H1 (cell line): Measurements from ENCODE around the gene VEZT. TPM values are rescaled to one million over a fixed set of nuclear protein-coding genes. Genes with fewer than 3 reads are reported as not detected.

Experiments
- CTCF ChIA-PET: fragments of 300-600 bp; sonication (Branson Sonifier 250); formaldehyde crosslinking; loops from one replicate; lab custom pipeline; 2021; ENCODE audit not compliant: partially characterized antibody; lab: Charles Lee
- POLR2A ChIA-PET: fragments of 300-600 bp; sonication (Branson Sonifier 250); formaldehyde crosslinking; loops from one replicate; lab custom pipeline; 2021; ENCODE audit warnings: inconsistent platforms; ENCODE audit not compliant: partially characterized antibody; lab: Charles Lee
- DNase-seq, 2 experiments: peaks; one replicate each; pipeline versions ENCODE4 v3.0.0 to v3.0.0-alpha.2; 2010 to 2022; ENCODE audit warnings: low spot score in 2 of 2, low read depth in 1 of 2, mixed read lengths in 1 of 2
- FAIRE-seq: peaks from 2 replicates; lab custom pipeline; 2011; peaks lifted over from hg19 to GRCh38; lab: Jason Lieb, UNC
- H2AFZ ChIP-seq: 2 replicates; pipeline ENCODE4 v1.8.1; 2012; ENCODE audit warnings: low read length, inconsistent platforms
- H2AK5ac ChIP-seq: 2 replicates; pipeline ENCODE4 v1.6.1; 2013; ENCODE audit warnings: low read depth, low read length
- H2BK120ac ChIP-seq: replicated peaks from 2 replicates; pipeline ENCODE3; 2013; ENCODE audit warnings: low read depth, low read length, inconsistent platforms
- H2BK12ac ChIP-seq: 2 replicates; pipeline ENCODE4 v1.6.1; 2013; ENCODE audit warnings: low read depth, low read length
- H2BK15ac ChIP-seq: 2 replicates; pipeline ENCODE4 v1.6.1; 2013; ENCODE audit warnings: low read length
- H2BK20ac ChIP-seq: 2 replicates; pipeline ENCODE4 v1.6.1; 2013; ENCODE audit warnings: low read length
- H2BK5ac ChIP-seq: 2 replicates; pipeline ENCODE4 v1.6.1; 2013; ENCODE audit warnings: low read depth, low read length
- H3K14ac ChIP-seq: 2 replicates; pipeline ENCODE4 v1.6.1; 2013; ENCODE audit warnings: inconsistent platforms; ENCODE audit not compliant: insufficient read length
- H3K18ac ChIP-seq: 2 replicates; pipeline ENCODE4 v1.6.1; 2013; ENCODE audit warnings: low read length; ENCODE audit errors: extremely low read depth
- H3K23ac ChIP-seq: 2 replicates; pipeline ENCODE4 v1.6.1; 2013; ENCODE audit warnings: inconsistent platforms; ENCODE audit not compliant: insufficient read length
- H3K23me2 ChIP-seq: 2 replicates; pipeline ENCODE4 v1.6.1; 2013; ENCODE audit warnings: low read depth, low read length
- H3K27ac ChIP-seq: 2 replicates; pipeline ENCODE4 v1.6.1; 2011; ENCODE audit warnings: low read depth, low read length, inconsistent platforms
- H3K27me3 ChIP-seq, 4 experiments: replicated peaks in 1 of 4; 1 replicate in 1 of 4; 2 replicates in 3 of 4; pipeline versions ENCODE4 v1.6.1 to v1.8.1; 2011 to 2013; ENCODE audit warnings: low read length in 3 of 4, mild to moderate bottlenecking in 3 of 4, inconsistent platforms in 2 of 4, mixed read lengths in 2 of 4, moderate library complexity in 1 of 4; ENCODE audit not compliant: control insufficient read depth in 3 of 4, insufficient read depth in 3 of 4; ENCODE audit errors: extremely low read depth in 1 of 4
- H3K36me3 ChIP-seq, 4 experiments: 2 replicates each; pipeline versions ENCODE4 v1.6.1 to v1.8.1; 2011 to 2013; ENCODE audit warnings: mild to moderate bottlenecking in 4 of 4, low read length in 3 of 4, moderate library complexity in 2 of 4, control low read depth in 1 of 4, inconsistent platforms in 1 of 4; ENCODE audit not compliant: insufficient read depth in 4 of 4, control insufficient read depth in 2 of 4
- H3K4ac ChIP-seq: replicated peaks from 2 replicates; pipeline ENCODE3; 2013; ENCODE audit warnings: low read length, low read depth, mixed read lengths, inconsistent platforms; ENCODE audit not compliant: insufficient read length
- H3K4me1 ChIP-seq, 4 experiments: replicated peaks in 1 of 4; 1 replicate in 1 of 4; 2 replicates in 3 of 4; pipeline versions ENCODE4 v1.6.1 to v1.8.1; 2011 to 2013; ENCODE audit warnings: low read length in 3 of 4, inconsistent platforms in 2 of 4, mixed read lengths in 1 of 4; ENCODE audit not compliant: insufficient read depth in 4 of 4, control insufficient read depth in 3 of 4
- H3K4me2 ChIP-seq, 2 experiments: 2 replicates each; pipeline versions ENCODE4 v1.6.1 to v1.8.1; 2011 to 2013; ENCODE audit warnings: low read depth in 2 of 2, low read length in 2 of 2, control low read depth in 1 of 2, inconsistent platforms in 1 of 2, mild to moderate bottlenecking in 1 of 2; ENCODE audit not compliant: insufficient read depth in 1 of 2
- H3K4me3 ChIP-seq, 4 experiments: fragments of 200-600, 300-600 bp in 1 of 4; sonication (generic), shearing (Covaris generic), sonication (Bioruptor Twin) in 1 of 4; 2 replicates each; pipeline versions ENCODE4 v1.5.1 to v1.8.1; 2011 to 2016; ENCODE audit warnings: low read length in 4 of 4, low read depth in 3 of 4, control low read depth in 2 of 4, inconsistent platforms in 2 of 4, mild to moderate bottlenecking in 2 of 4, mixed read lengths in 1 of 4, moderate library complexity in 1 of 4; ENCODE audit not compliant: insufficient read depth in 2 of 4; ENCODE audit errors: extremely low read depth in 1 of 4
- H3K56ac ChIP-seq: replicated peaks from 2 replicates; pipeline ENCODE3; 2013; ENCODE audit warnings: low read depth, mild to moderate bottlenecking, mixed read lengths, low read length, inconsistent platforms; ENCODE audit not compliant: insufficient read length
- H3K79me1 ChIP-seq: 2 replicates; pipeline ENCODE4 v1.6.1; 2013; ENCODE audit warnings: low read depth, low read length, control low read depth
- H3K79me2 ChIP-seq, 2 experiments: 2 replicates each; pipeline versions ENCODE4 v1.6.1 to v1.8.1; 2012 to 2013; ENCODE audit warnings: low read length in 2 of 2, mild to moderate bottlenecking in 2 of 2, inconsistent platforms in 1 of 2; ENCODE audit not compliant: insufficient read depth in 2 of 2, control insufficient read depth in 1 of 2
- H3K9ac ChIP-seq, 4 experiments: replicated peaks in 1 of 4; 1 replicate in 1 of 4; 2 replicates in 3 of 4; pipeline versions ENCODE4 v1.6.1 to v1.8.1; 2011 to 2013; ENCODE audit warnings: low read depth in 3 of 4, low read length in 3 of 4, control low read depth in 2 of 4, mild to moderate bottlenecking in 2 of 4, moderate library complexity in 2 of 4, inconsistent platforms in 1 of 4; ENCODE audit errors: extremely low read depth in 1 of 4
- H3K9me3 ChIP-seq, 2 experiments: 2 replicates each; pipeline versions ENCODE4 v1.6.1 to v1.8.1; 2012 to 2013; ENCODE audit warnings: mild to moderate bottlenecking in 2 of 2, moderate library complexity in 2 of 2, control low read depth in 1 of 2, inconsistent platforms in 1 of 2, low read depth in 1 of 2, low read length in 1 of 2, mixed read lengths in 1 of 2; ENCODE audit not compliant: insufficient read depth in 2 of 2
- H4K20me1 ChIP-seq, 2 experiments: replicated peaks in 1 of 2; 2 replicates each; pipeline versions ENCODE3 to v1.8.1; 2011 to 2013; ENCODE audit warnings: inconsistent platforms in 2 of 2, low read length in 2 of 2, mild to moderate bottlenecking in 1 of 2; ENCODE audit not compliant: insufficient read depth in 2 of 2, control insufficient read depth in 1 of 2
- H4K5ac ChIP-seq: 2 replicates; pipeline ENCODE4 v1.6.1; 2013; ENCODE audit warnings: low read length, low read depth, mixed read lengths, inconsistent platforms; ENCODE audit not compliant: insufficient read length
- H4K8ac ChIP-seq: 2 replicates; pipeline ENCODE4 v1.8.0; 2013; ENCODE audit warnings: mild to moderate bottlenecking, moderate library complexity, low read length, inconsistent platforms; ENCODE audit not compliant: insufficient read depth; ENCODE audit errors: extremely low read depth
- H4K91ac ChIP-seq: replicated peaks from 2 replicates; pipeline ENCODE3; 2013; ENCODE audit warnings: low read length, mixed read lengths, inconsistent platforms; ENCODE audit not compliant: insufficient read length
- CBX5 ChIP-seq: fragments of 300-800, 300-1000 bp; sonication (generic); IDR thresholded peaks from 2 replicates; pipeline ENCODE4 v1.7.1; 2016; ENCODE audit warnings: antibody characterized with exemption, low read length, low read depth
- CHD1 ChIP-seq: IDR thresholded peaks from 2 replicates; pipeline ENCODE4 v1.6.1; 2012; ENCODE audit warnings: low read depth, low read length, improper control_type of control experiment
- CTBP2 ChIP-seq: IDR thresholded peaks from 2 replicates; pipeline ENCODE4 v1.7.0; 2011; ENCODE audit warnings: borderline replicate concordance, mild to moderate bottlenecking, moderate library complexity, mixed read lengths, low read length; ENCODE audit not compliant: insufficient read depth, insufficient read length
- JUN ChIP-seq: IDR thresholded peaks from 2 replicates; pipeline ENCODE4 v1.6.1; 2011; ENCODE audit warnings: low read depth, mild to moderate bottlenecking, improper control_type of control experiment, low read length
- KDM5A ChIP-seq: fragments of 200-600 bp; IDR thresholded peaks from 2 replicates; pipeline ENCODE4 v1.7.1; 2012; ENCODE audit warnings: mild to moderate bottlenecking, low read length, inconsistent platforms, mixed read lengths
- NRF1 ChIP-seq: IDR thresholded peaks from 2 replicates; pipeline ENCODE4 v1.6.1; 2011; ENCODE audit warnings: mild to moderate bottlenecking, low read depth, low read length, improper control_type of control experiment
- POLR2A ChIP-seq, 2 experiments: IDR thresholded peaks; 1 replicate in 1 of 2; 2 replicates in 1 of 2; pipeline ENCODE4 v1.6.1; 2011; ENCODE audit warnings: low read depth in 2 of 2, low read length in 2 of 2, mild to moderate bottlenecking in 2 of 2; ENCODE audit errors: control extremely low read depth in 1 of 2
- SIN3A ChIP-seq, 2 experiments: IDR thresholded peaks in 1 of 2; conservative IDR thresholded peaks in 1 of 2; 2 replicates each; pipeline ENCODE4 v1.6.1; 2011 to 2012; ENCODE audit warnings: low read length in 2 of 2, improper control_type of control experiment in 1 of 2, low read depth in 1 of 2, mild to moderate bottlenecking in 1 of 2
- TAF1 ChIP-seq: IDR thresholded peaks from 2 replicates; pipeline ENCODE4 v1.6.1; 2011; ENCODE audit warnings: mild to moderate bottlenecking, low read depth, low read length
- WGBS, 2 experiments: shearing (Covaris generic) in 1 of 2; methylation state at CpG; one replicate each; pipeline versions ENCODE4 v1.1.6 to v1.1.7; 2013 to 2015; ENCODE audit warnings: low lambda C conversion rate in 2 of 2, mixed read lengths in 2 of 2, inconsistent platforms in 1 of 2, low coverage in 1 of 2, missing lambda C conversion rate in 1 of 2; ENCODE audit not compliant: insufficient replicate concordance in 2 of 2, insufficient coverage in 1 of 2, insufficient read length in 1 of 2; ENCODE audit errors: extremely low coverage in 1 of 2, missing lambda C conversion rate in 1 of 2; 5-methylcytosine and 5-hydroxymethylcytosine counted together
- polyA plus RNA-seq, 7 experiments: library from polyadenylated mRNA; depleted of rRNA in 3 of 7; stranded (reverse) in 5 of 7; unstranded in 2 of 7; fragments of >200 nt in 5 of 7; fragments of 200-250 nt in 2 of 7; gene quantifications; 1 replicate in 5 of 7; 2 replicates in 1 of 7; 4 replicates in 1 of 7; pipeline versions ENCODE4 v1.2.1 to v1.2.3, GENCODE V29; 2011 to 2013; ENCODE audit warnings: missing spikeins in 2 of 7, mixed read lengths in 2 of 7
- total RNA-seq: library from RNA; stranded (reverse); fragmentation: NEBNext Ultra II Directional; extraction: Animal tissue kit (Norgen Biotek cat#: 25700); gene quantifications from 2 replicates; pipeline ENCODE4 v1.2.1, GENCODE V29; 2021

The VEZT gene
- total and polyA plus RNA-seq, 2 of the 8 experiments (the other 6 are each of a cell fraction or from before 2014, with no cell fraction given), result 44.0 to 56.1 TPM

DNA sequence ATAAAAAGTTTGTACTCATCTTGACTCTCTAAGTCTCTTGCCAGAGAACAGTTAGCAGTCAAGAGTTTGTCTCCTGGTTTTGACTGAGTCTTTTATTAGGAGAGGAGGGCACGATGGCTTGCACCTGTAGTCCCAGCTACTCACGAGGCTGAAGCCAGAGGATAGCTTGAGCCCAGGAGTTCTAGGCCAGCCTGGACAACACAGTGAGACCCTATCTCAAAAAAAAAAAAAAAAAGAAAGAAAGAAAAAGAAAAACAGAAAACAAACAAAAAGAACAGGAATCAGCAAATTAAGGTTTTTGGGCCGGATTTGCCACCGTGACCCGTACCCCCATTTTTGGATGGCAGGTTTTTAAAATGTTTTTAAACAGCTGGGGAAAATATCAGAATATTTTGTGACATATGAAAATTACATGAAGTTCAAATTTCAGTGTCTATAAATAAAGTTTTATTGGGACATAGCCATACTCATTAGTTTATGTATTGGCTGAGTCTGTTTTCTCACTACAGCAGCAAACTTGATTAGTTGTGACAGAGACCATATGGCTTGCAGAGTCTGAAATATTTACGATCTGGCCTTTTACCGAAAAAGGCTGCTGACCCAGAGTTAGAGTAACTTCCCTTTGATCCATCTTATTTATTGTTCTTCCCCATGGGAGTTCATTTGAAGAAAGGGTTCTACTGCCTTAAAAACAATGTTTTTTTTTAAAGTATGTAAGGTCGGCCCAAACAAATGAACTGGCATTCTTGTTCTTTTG lies 31.2 kb downstream of the VEZT start:
- Histone ChIP-seq H3K79me1 (peaks cover 3% of the 10 kb centered on the region), H2BK20ac (no peak overlapping the region), H3K36me3 (peaks cover 0 to 18% (median 8%) of the 10 kb centered on the region in 4 experiments; a peak in 3 of 8 replicates), H2BK120ac (no peak overlapping the region), H3K14ac (no peak overlapping the region), H3K4me1 (no peaks in the 10 kb centered on the region; a peak in 1 of 7 replicates), H4K5ac (no peak overlapping the region), H3K4ac (no peak overlapping the region), H2AK5ac (no peak overlapping the region; the same call in 1 of the 2 replicates), H2BK12ac (no peak overlapping the region), H3K23ac (no peak overlapping the region), H2BK5ac (no peak overlapping the region), H2AFZ (no peak overlapping the region), H3K9ac (no peak overlapping the region), H4K91ac (no peak overlapping the region), H3K56ac (no peak overlapping the region), H3K4me2 (no peak overlapping the region), H3K23me2 (no peaks in the 10 kb centered on the region), H4K20me1 (peaks cover 2 to 5% of the 10 kb centered on the region in 2 experiments), H3K18ac (no peak overlapping the region), H4K8ac (no peak overlapping the region), H3K27ac (no peak overlapping the region), H3K4me3 (no peak overlapping the region), H3K27me3 (no peaks in the 10 kb centered on the region), H2BK15ac (no peak overlapping the region), H3K9me3 (no peaks in the 10 kb centered on the region), H3K79me2 (peaks cover 0 to 57% of the 10 kb centered on the region in 2 experiments; a peak in 2 of 4 replicates)
- ChIA-PET CTCF (no interaction called here), POLR2A (no interaction called here)
- no peak for FAIRE-seq
- 81% methylated on average over 8 of the region's 8 CpGs; no CpG with 5 or more reads in 1 of the 2 experiments for WGBS, 2 experiments
- no peak for DNase-seq
- TF ChIP-seq JUN (no peak), SIN3A (conservative IDR thresholded peaks at IDR 0.05 in 1 of 2, IDR thresholded peaks at IDR 0.05 in 1 of 2; ENCODE audit: low read depth in 1 of 2, low read length in 2 of 2) (no peak), KDM5A (no peak), POLR2A (IDR thresholded peaks at IDR 0.05; ENCODE audit: control extremely low read depth in 1 of 2, low read depth in 2 of 2, low read length in 2 of 2) (no peak), NRF1 (no peak), CTBP2 (no peak), TAF1 (no peak), CHD1 (no peak), CBX5 (no peak)
